Measurements from ENCODE around the gene ATAD3A. TPM values are rescaled to one million over a fixed set of nuclear protein-coding genes. Genes with fewer than 3 reads are reported as not detected.

Gene ATAD3A
- total and polyA plus RNA-seq, 2 experiments from 2014 or later: 36.5 to 80.3 TPM

DNA sequence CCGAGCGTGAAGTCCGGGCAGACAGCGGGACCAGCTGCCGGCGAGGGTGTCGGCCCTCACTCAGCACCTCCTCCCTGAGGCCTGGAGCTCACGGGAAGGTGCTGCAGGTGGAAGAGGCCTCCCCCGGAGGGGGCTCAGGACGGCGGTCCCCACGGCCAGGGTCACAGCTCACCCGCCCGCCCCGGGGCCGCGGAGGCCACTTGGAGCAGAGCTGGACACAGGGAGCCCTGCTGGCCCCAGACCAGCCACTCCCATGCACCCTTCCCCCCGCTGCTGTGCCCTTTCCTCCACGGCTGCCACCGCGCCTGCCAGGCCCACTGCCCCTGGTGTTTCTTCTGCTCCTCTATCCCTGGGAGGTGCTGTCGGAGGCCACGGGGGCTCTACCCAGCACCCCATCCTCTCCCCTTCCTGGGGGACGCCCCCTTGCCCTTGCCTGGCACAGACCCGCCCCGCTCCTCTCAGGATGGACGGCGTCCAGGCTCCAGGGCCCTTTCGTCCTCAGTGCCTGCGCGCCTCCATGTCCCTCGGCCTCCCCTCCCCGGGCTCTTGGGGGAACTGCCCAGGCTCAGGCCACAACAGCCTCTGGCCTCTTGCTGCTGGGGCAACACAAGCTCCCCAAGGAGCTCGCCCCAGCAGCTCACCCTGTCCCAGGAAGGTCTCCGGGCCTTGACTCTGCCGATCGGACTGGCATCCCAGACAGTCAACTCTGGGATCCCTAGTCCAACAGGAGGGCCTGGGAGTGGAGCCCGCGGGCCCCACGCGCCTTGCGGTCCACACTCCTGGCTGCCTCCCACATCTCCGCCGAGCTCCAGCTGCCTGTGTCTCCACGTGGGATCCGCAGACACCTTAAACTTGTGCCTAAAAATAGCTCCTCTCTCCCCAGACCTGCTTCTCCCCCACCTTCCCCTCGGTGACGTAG, 24.3 kb downstream of the ATAD3A start:
- no peak overlapping the region for H2AFZ ChIP-seq
- no peaks in the 10 kb centered on the region for H3K9me2 ChIP-seq (ENCODE audit: insufficient read depth)
- ATAC-seq (no peak), DNase-seq (ENCODE audit: low spot score) (no peak)
- no peaks in the 10 kb centered on the region for H3K27me3 ChIP-seq (ENCODE audit: insufficient read depth)
- 0 out of 3 replicates have a peak, but pooled peaks cover 4% of the 10 kb centered on the region for H3K9me3 Mint-ChIP-seq
- peaks cover 12% of the 10 kb centered on the region for H3K27me3 Mint-ChIP-seq (ENCODE audit: insufficient read depth, low read depth, poor library complexity)
- no peaks in the 10 kb centered on the region for H3K79me2 ChIP-seq (replicated peaks; ENCODE audit: insufficient read depth)
- H3K4me3 ChIP-seq: no peak overlapping the region
- no peaks in the 10 kb centered on the region; the same call in 1 of the 2 replicates for H3K4me1 ChIP-seq (ENCODE audit: insufficient read depth)
- peaks cover 5% of the 10 kb centered on the region for H3K4me1 Mint-ChIP-seq
- no peaks in the 10 kb centered on the region for H3K36me3 ChIP-seq (ENCODE audit: insufficient read depth)
- no peak overlapping the region for H3K4me3 Mint-ChIP-seq
- H3F3A ChIP-seq (replicated peaks; ENCODE audit: low read depth): peaks cover 16% of the 10 kb centered on the region
- 0 out of 2 replicates have a peak overlapping the region, but pooled peaks have one; percentile 59 for H3K27ac Mint-ChIP-seq
- no peak overlapping the region for H3K4me2 ChIP-seq
- H3K27ac ChIP-seq (ENCODE audit: low read depth): no peak overlapping the region
- TF ChIP-seq EZH2phosphoT487 (IDR thresholded peaks at IDR 0.05; ENCODE audit: unreplicated experiment) (no peak), ZNF331 (CRISPR knock-in tag; IDR thresholded peaks at IDR 0.05; ENCODE audit: low read depth) (no peak), POLR2AphosphoS5 (IDR thresholded peaks at IDR 0.05; ENCODE audit: low read depth) (no peak), JUNB (IDR thresholded peaks at IDR 0.05; ENCODE audit: unreplicated experiment) (no peak), STAT1 (IDR thresholded peaks at IDR 0.05; ENCODE audit: unreplicated experiment) (no peak), CREB1 (CRISPR knock-in tag; IDR thresholded peaks at IDR 0.05; ENCODE audit: low read depth) (no peak), EZH2 (IDR thresholded peaks at IDR 0.05; ENCODE audit: low read depth, unreplicated experiment) (no peak), ZNF114 (CRISPR knock-in tag; IDR thresholded peaks at IDR 0.05) (no peak)
- TF ChIP-seq, protein P1, sequence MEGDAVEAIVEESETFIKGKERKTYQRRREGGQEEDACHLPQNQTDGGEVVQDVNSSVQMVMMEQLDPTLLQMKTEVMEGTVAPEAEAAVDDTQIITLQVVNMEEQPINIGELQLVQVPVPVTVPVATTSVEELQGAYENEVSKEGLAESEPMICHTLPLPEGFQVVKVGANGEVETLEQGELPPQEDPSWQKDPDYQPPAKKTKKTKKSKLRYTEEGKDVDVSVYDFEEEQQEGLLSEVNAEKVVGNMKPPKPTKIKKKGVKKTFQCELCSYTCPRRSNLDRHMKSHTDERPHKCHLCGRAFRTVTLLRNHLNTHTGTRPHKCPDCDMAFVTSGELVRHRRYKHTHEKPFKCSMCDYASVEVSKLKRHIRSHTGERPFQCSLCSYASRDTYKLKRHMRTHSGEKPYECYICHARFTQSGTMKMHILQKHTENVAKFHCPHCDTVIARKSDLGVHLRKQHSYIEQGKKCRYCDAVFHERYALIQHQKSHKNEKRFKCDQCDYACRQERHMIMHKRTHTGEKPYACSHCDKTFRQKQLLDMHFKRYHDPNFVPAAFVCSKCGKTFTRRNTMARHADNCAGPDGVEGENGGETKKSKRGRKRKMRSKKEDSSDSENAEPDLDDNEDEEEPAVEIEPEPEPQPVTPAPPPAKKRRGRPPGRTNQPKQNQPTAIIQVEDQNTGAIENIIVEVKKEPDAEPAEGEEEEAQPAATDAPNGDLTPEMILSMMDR (conservative IDR thresholded peaks at IDR 0.05; ENCODE audit: low read depth in 2 of 2): no peak
- TF ChIP-seq, protein P2, sequence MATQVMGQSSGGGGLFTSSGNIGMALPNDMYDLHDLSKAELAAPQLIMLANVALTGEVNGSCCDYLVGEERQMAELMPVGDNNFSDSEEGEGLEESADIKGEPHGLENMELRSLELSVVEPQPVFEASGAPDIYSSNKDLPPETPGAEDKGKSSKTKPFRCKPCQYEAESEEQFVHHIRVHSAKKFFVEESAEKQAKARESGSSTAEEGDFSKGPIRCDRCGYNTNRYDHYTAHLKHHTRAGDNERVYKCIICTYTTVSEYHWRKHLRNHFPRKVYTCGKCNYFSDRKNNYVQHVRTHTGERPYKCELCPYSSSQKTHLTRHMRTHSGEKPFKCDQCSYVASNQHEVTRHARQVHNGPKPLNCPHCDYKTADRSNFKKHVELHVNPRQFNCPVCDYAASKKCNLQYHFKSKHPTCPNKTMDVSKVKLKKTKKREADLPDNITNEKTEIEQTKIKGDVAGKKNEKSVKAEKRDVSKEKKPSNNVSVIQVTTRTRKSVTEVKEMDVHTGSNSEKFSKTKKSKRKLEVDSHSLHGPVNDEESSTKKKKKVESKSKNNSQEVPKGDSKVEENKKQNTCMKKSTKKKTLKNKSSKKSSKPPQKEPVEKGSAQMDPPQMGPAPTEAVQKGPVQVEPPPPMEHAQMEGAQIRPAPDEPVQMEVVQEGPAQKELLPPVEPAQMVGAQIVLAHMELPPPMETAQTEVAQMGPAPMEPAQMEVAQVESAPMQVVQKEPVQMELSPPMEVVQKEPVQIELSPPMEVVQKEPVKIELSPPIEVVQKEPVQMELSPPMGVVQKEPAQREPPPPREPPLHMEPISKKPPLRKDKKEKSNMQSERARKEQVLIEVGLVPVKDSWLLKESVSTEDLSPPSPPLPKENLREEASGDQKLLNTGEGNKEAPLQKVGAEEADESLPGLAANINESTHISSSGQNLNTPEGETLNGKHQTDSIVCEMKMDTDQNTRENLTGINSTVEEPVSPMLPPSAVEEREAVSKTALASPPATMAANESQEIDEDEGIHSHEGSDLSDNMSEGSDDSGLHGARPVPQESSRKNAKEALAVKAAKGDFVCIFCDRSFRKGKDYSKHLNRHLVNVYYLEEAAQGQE (IDR thresholded peaks at IDR 0.05; ENCODE audit: unreplicated experiment): no peak
- TF ChIP-seq, protein P3, sequence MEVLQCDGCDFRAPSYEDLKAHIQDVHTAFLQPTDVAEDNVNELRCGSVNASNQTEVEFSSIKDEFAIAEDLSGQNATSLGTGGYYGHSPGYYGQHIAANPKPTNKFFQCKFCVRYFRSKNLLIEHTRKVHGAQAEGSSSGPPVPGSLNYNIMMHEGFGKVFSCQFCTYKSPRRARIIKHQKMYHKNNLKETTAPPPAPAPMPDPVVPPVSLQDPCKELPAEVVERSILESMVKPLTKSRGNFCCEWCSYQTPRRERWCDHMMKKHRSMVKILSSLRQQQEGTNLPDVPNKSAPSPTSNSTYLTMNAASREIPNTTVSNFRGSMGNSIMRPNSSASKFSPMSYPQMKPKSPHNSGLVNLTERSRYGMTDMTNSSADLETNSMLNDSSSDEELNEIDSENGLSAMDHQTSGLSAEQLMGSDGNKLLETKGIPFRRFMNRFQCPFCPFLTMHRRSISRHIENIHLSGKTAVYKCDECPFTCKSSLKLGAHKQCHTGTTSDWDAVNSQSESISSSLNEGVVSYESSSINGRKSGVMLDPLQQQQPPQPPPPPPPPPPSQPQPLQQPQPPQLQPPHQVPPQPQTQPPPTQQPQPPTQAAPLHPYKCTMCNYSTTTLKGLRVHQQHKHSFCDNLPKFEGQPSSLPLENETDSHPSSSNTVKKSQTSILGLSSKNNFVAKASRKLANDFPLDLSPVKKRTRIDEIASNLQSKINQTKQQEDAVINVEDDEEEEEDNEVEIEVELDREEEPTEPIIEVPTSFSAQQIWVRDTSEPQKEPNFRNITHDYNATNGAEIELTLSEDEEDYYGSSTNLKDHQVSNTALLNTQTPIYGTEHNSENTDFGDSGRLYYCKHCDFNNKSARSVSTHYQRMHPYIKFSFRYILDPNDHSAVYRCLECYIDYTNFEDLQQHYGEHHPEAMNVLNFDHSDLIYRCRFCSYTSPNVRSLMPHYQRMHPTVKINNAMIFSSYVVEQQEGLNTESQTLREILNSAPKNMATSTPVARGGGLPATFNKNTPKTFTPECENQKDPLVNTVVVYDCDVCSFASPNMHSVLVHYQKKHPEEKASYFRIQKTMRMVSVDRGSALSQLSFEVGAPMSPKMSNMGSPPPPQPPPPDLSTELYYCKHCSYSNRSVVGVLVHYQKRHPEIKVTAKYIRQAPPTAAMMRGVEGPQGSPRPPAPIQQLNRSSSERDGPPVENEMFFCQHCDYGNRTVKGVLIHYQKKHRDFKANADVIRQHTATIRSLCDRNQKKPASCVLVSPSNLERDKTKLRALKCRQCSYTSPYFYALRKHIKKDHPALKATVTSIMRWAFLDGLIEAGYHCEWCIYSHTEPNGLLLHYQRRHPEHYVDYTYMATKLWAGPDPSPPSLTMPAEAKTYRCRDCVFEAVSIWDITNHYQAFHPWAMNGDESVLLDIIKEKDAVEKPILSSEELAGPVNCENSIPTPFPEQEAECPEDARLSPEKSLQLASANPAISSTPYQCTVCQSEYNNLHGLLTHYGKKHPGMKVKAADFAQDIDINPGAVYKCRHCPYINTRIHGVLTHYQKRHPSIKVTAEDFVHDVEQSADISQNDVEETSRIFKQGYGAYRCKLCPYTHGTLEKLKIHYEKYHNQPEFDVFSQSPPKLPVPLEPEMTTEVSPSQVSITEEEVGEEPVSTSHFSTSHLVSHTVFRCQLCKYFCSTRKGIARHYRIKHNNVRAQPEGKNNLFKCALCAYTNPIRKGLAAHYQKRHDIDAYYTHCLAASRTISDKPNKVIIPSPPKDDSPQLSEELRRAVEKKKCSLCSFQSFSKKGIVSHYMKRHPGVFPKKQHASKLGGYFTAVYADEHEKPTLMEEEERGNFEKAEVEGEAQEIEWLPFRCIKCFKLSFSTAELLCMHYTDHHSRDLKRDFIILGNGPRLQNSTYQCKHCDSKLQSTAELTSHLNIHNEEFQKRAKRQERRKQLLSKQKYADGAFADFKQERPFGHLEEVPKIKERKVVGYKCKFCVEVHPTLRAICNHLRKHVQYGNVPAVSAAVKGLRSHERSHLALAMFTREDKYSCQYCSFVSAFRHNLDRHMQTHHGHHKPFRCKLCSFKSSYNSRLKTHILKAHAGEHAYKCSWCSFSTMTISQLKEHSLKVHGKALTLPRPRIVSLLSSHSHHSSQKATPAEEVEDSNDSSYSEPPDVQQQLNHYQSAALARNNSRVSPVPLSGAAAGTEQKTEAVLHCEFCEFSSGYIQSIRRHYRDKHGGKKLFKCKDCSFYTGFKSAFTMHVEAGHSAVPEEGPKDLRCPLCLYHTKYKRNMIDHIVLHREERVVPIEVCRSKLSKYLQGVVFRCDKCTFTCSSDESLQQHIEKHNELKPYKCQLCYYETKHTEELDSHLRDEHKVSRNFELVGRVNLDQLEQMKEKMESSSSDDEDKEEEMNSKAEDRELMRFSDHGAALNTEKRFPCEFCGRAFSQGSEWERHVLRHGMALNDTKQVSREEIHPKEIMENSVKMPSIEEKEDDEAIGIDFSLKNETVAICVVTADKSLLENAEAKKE (CRISPR knock-in tag; IDR thresholded peaks at IDR 0.05): no peak
- TF ChIP-seq, protein P4, sequence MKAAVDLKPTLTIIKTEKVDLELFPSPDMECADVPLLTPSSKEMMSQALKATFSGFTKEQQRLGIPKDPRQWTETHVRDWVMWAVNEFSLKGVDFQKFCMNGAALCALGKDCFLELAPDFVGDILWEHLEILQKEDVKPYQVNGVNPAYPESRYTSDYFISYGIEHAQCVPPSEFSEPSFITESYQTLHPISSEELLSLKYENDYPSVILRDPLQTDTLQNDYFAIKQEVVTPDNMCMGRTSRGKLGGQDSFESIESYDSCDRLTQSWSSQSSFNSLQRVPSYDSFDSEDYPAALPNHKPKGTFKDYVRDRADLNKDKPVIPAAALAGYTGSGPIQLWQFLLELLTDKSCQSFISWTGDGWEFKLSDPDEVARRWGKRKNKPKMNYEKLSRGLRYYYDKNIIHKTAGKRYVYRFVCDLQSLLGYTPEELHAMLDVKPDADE (IDR thresholded peaks at IDR 0.05): no peak
- peaks cover 12% of the 10 kb centered on the region for H3K36me3 Mint-ChIP-seq (ENCODE audit: low read depth)
- H4K20me1 ChIP-seq (replicated peaks; ENCODE audit: insufficient read depth): no peaks in the 10 kb centered on the region; the same call in 1 of the 2 replicates

Data from GM23338 (cell line).